K562 treated with DMSO at 1 percent for 24 hours (cell line): ENCODE measurements around the gene APBA3. TPM values are rescaled to one million over a fixed set of nuclear protein-coding genes. Genes with fewer than 3 reads are reported as not detected.

Experiments used
- total RNA-seq: library from RNA; unstranded; fragments of 300-600 nt; gene quantifications from 2 replicates; pipeline ENCODE4 v1.2.3, GENCODE V29; 2022; ENCODE audit warnings: low read depth; ENCODE audit not compliant: insufficient read depth

Gene APBA3, protein sequence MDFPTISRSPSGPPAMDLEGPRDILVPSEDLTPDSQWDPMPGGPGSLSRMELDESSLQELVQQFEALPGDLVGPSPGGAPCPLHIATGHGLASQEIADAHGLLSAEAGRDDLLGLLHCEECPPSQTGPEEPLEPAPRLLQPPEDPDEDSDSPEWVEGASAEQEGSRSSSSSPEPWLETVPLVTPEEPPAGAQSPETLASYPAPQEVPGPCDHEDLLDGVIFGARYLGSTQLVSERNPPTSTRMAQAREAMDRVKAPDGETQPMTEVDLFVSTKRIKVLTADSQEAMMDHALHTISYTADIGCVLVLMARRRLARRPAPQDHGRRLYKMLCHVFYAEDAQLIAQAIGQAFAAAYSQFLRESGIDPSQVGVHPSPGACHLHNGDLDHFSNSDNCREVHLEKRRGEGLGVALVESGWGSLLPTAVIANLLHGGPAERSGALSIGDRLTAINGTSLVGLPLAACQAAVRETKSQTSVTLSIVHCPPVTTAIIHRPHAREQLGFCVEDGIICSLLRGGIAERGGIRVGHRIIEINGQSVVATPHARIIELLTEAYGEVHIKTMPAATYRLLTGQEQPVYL
- 35.5 and 39.2 TPM in 2 replicates for total RNA-seq

DNA sequence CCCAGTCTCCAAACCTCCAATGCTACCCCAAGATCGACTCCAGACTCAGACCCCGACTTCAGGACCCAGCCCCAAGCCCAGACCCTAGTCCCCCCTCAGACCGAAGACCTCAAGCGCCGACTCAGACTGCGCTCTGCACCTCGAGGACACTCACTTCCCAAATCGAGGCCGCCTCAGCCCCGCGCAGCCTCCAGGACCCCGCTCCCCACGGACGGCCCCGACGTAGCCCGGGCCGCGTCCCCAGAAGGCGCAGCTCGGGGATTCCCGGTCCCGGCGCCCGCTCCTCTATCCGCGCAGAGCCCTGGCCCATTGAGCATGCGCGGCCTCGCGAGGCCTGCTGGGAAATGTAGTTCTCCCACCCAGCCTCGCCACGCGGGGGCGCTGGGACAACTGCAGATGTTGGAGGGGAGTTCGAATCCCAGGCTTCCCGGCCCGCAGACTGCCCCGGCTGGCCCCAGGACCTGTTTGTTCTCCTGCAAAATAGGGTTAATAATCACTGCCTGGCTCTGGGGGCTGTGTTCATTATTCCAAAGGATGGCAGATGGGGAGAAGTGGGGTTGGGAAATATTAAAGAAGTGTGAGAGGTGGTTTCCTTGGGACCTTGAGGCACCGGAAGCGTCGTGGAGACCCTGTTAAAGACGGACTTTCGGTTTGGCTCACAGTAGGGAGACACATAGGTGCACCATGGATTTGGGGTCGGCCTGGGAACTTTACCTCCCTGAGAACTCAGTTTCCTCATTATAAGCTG is at the start of gene APBA3:
Gene APBA3 (minus strand): TSS at position 311 of the 748 bp plus-strand sequence. CDS start 1,428 bp downstream, outside the sequence.

GRCh38 chr19:3785938-3786824 is 24.7 kb upstream of the APBA3 start, which contains the start of gene MATK:
MATK (minus strand) TSS chr19:3786381; CDS start chr19:3785135, 1,246 bp downstream.

GRCh38 chr19:3771906-3772455 is 10.5 kb upstream of the APBA3 start, which contains the start of gene RAX2:
RAX2 (minus strand) TSS chr19:3772228; CDS start chr19:3771742, 486 bp downstream.

DNA sequence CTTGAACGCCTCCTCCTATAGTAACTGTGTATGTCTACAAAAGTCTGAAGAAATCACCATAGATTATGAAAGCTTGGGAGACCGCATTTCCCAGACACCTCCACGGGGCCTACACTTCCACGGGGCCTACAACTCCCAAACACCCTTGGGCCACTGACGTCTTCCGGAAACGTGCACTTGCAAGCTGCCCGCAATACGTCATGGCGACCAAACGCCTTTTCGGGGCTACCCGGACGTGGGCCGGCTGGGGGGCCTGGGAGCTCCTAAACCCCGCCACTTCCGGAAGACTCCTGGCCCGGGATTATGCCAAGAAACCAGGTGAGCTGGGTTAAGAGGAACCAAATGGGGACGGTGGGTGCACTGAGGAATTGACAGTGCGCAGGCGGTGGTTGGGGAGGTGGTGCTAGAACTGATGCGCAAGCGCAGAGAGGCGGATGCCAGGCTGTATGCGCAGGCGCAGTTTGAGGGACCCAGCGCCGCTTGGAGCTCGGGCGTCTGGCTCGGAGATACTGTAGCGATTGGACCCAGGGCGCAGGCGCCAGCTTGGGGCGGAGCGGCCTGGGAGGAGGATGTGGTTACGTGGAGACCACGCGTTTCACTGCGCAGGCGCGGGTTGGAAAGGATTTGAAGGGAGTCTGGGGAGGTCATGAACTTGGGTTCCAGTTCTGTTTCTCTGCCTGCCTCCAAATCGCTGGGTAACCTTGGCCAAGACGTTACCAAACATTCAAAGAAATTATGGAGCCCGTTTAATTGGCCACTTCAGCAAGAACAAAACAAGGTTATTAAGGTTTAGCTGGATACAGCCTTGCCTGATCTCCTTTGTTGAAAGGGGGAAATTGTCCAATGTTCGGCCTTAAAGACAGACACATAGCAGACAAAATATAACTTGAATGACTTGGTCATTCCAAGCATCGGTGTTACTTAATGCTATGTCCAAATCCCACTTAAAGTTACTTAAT is 1.3 kb upstream of the APBA3 start, which contains the start of gene MRPL54:
Gene MRPL54 (plus strand): TSS at position 182 of the 959 bp plus-strand sequence. CDS start 19 bp downstream, at position 201.

DNA sequence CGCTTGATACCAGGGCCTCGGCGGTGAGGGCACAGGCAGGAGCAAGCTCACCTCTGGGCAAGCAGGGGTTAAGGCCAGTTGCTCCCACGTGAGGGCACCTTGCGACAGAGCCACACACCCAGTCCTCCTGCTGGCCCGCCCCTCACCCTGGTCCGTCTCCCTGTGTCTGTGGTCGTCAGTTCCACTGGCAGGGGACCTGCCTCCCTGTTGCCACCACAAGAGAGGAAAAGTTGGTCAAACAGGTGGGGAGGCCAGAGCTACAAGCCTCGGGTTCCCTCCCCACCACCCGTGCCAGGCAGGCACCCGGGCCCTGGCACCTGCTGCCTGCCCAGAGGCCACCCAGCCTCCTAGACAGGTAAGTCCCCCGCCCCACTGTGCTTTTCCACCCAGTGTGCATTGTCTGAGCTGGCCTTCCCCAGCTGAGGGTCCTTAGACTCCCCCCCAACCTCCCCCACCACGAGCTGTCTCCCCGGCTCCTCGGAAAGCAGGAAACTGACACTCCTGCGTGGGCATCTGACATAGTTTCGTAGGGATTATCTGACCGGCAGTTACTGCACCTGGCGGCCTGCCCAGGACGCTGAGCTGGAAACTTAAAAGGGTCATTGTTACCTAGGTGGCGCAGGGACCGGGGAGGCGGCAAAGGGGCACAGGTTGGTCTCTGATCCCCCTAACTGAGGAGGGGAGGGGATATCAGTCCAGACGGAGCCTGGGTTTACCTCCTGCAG is 53.1 kb downstream of the APBA3 start, which contains the start of gene TJP3:
Gene TJP3 (plus strand): TSS at position 178 of the 725 bp plus-strand sequence. CDS start 20,049 bp downstream, outside the sequence.

Other genes with a start within 250 kb of the APBA3 start
- gene TEKTIP1, start 222.5 kb downstream of the APBA3 start, total RNA-seq = not detected in 2 replicates
- gene MFSD12, start 204.1 kb downstream of the APBA3 start, total RNA-seq = 162 and 181 TPM in 2 replicates
- gene HMG20B, start 188.7 kb downstream of the APBA3 start, total RNA-seq = 267 and 277 TPM in 2 replicates
- 2.8 and 3.8 TPM in 2 replicates for gene GIPC3, start 176.2 kb downstream of the APBA3 start, total RNA-seq
- 22.2 and 25.4 TPM in 2 replicates for gene TBXA2R, start 154.8 kb downstream of the APBA3 start, total RNA-seq
- 44.0 and 47.1 TPM in 2 replicates for gene CACTIN, start 134.9 kb downstream of the APBA3 start, total RNA-seq
- gene PIP5K1C, start 61.2 kb downstream of the APBA3 start, total RNA-seq = 41.6 and 42.5 TPM in 2 replicates
- 6.8 and 7.5 TPM in 2 replicates for gene TJP3, start 53.3 kb downstream of the APBA3 start, total RNA-seq
- gene MRPL54, start 990 bp upstream of the APBA3 start, total RNA-seq = 60.1 and 66.3 TPM in 2 replicates
- not detected in 2 replicates for gene RAX2, start 10.5 kb upstream of the APBA3 start, total RNA-seq
- 8.7 and 9.7 TPM in 2 replicates for gene MATK, start 24.7 kb upstream of the APBA3 start, total RNA-seq
- gene ZFR2, start 107.3 kb upstream of the APBA3 start, total RNA-seq = not detected in 2 replicates
- gene ATCAY, start 119.0 kb upstream of the APBA3 start, total RNA-seq = not detected in 2 replicates
- not detected in 2 replicates for gene NMRK2, start 171.4 kb upstream of the APBA3 start, total RNA-seq
- 123 and 133 TPM in 2 replicates for gene DAPK3, start 209.4 kb upstream of the APBA3 start, total RNA-seq
- 4,377 and 5,020 TPM in 2 replicates for gene EEF2, start 223.8 kb upstream of the APBA3 start, total RNA-seq
- gene PIAS4, start 246.0 kb upstream of the APBA3 start, total RNA-seq = 32.2 and 36.5 TPM in 2 replicates